Measurements from ENCODE around the gene SVEP1.

SVEP1 gene

GRCh38 chr9:110356639-110357395 is 222.7 kb downstream of the SVEP1 start:
- DNase-seq, result no peak

GRCh38 chr9:110355911-110356310 is 223.6 kb downstream of the SVEP1 start:
- DNase-seq, result no peak

- no peak for DNase-seq
Observed at GRCh38 chr9:110351009-110351467, 228.5 kb downstream of the SVEP1 start.

- no peak for DNase-seq
Observed at GRCh38 chr9:110346325-110346724, 233.2 kb downstream of the SVEP1 start.

- no peak for DNase-seq
Observed at GRCh38 chr9:110344821-110345220, 234.7 kb downstream of the SVEP1 start.

GRCh38 chr9:110343551-110343950 is 236.0 kb downstream of the SVEP1 start:
- DNase-seq, result no peak

GRCh38 chr9:110340306-110340705 is 239.2 kb downstream of the SVEP1 start:
- no peak for DNase-seq

- DNase-seq, result no peak
Observed at GRCh38 chr9:110338143-110338542, 241.4 kb downstream of the SVEP1 start.

GRCh38 chr9:110337727-110338126 is 241.8 kb downstream of the SVEP1 start, which contains the start of gene TXNDC8:
Gene TXNDC8, minus strand, starts transcription at chr9:110337863.
- DNase-seq, result no peak

- no peak for DNase-seq
Observed at GRCh38 chr9:110336363-110336762, 243.2 kb downstream of the SVEP1 start.

- DNase-seq, result no peak
Observed at GRCh38 chr9:110334871-110335270, 244.7 kb downstream of the SVEP1 start.

GRCh38 chr9:110334183-110334582 is 245.4 kb downstream of the SVEP1 start:
- no peak for DNase-seq

- DNase-seq, result no peak
Observed at GRCh38 chr9:110332766-110333165, 246.8 kb downstream of the SVEP1 start.

GRCh38 chr9:110330484-110331105 is 248.9 kb downstream of the SVEP1 start:
- DNase-seq, result no peak

- DNase-seq, result no peak
Observed at GRCh38 chr9:110329639-110330230, 249.8 kb downstream of the SVEP1 start.

GRCh38 chr9:110328763-110329162 is 250.8 kb downstream of the SVEP1 start:
- no peak for DNase-seq

GRCh38 chr9:110327716-110328115 is 251.8 kb downstream of the SVEP1 start:
- DNase-seq, result no peak

GRCh38 chr9:110323818-110324217 is 255.7 kb downstream of the SVEP1 start:
- DNase-seq, result no peak

- no peak for DNase-seq
Observed at GRCh38 chr9:110320651-110321445, 258.7 kb downstream of the SVEP1 start.

GRCh38 chr9:110319781-110320492 is 259.6 kb downstream of the SVEP1 start:
- DNase-seq, result no peak

GRCh38 chr9:110317911-110318310 is 261.6 kb downstream of the SVEP1 start:
- no peak for DNase-seq

Data from effector CD8-positive, alpha-beta T cell (primary cell).